T follicular helper cell (primary cell): ENCODE results near the gene RAD9A.

Source experiments
- DNase-seq: peaks from one replicate; pipeline ENCODE4 v3.0.0-alpha.2; 2020; ENCODE audit warnings: low read depth

The RAD9A gene

DNA sequence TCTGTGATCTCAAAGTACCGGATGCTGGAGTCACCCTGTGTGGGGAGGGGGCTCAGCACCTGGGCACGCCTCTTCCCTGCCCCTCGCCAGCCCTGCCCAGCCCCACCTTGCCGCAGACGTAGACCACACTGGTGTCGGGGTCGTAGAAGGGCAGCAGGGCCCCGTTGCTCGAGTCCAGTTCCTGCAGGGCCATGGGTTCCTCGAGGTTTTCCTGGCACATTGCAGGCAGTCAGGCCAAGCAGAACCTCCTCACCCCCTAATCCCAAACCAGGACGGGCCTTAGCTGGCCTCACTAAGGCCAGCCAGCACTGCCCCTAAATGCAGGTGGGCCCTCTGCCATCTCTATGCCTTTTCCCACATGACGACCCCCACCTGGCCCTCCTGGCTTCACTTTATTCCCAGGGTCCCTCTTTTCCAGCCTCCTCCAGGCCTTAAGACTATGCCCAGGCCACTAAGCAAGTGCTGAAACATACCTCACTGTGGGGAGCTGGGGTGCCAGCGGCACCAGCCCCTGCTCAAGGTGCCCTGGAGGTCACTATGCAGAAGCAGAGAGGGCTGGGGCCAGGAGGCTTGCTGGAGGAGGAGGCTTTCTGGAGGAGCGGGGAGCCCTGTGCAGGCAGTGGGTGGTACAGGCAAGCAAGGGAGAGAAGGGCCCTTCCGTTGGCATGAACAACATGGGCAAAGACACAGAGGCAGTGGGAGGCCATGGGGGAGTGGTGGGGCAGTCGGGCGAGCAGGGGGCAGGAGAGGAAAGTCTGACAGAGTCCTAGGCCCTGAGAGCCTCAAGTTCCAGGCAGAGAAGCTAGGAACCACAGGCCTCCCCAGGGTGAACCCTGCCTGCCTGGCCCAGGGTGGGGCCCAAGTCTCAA lies 48.7 kb downstream of the RAD9A start:
- no peak for DNase-seq

DNA sequence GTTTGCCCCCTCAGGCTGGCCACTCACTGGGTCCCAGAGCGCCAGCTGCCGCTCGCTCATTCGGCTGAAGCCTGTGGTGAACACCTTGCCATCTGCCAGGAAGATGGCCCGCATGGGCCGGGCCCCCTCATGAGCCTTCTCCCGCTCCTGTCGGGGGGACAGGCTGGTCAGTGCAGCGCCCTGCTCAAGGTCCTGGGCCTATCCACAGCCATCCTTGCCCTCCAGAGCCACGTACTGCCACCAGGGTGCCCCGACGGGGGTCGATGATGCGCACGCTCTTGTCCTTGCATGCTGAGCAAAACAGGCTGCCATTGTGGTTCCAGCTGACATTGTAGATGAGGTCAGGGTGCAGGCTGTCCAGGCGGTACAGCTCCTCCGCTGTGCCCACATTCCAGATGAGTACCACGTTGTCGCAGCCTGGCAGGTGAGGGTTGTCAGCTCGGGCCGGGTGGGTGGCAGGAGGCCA lies 49.3 kb downstream of the RAD9A start:
- DNase-seq = no peak

DNA sequence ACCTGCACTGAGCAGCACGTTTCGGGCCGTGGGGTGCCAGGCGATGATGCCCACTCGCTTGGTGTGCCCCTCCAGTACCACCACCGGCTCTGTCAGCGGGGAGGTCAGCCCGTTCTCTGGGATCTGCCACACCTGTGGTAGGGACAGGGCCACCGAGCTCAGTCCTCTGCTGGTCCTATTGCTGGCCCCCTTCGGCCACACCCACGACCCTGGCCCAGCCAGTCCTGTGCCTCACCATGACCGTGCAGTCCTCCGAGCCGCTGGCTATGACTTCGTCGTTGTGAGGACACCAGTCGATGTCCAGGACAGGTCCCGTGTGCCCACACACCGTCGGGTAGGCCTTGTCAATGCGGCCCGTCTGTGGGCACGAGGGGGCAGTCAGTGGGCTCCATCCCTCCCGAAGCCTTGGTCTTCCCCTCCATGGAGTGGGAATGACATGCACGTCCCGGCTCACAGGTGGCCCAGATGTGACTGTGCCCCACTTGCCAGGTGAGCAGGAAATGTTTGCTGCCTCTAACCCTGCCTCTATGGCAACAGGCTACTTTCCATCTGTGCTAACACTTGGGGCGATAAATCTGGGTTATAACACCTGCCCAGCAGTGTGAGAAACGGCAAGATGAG lies 50.1 kb downstream of the RAD9A start:
- no peak for DNase-seq

DNA sequence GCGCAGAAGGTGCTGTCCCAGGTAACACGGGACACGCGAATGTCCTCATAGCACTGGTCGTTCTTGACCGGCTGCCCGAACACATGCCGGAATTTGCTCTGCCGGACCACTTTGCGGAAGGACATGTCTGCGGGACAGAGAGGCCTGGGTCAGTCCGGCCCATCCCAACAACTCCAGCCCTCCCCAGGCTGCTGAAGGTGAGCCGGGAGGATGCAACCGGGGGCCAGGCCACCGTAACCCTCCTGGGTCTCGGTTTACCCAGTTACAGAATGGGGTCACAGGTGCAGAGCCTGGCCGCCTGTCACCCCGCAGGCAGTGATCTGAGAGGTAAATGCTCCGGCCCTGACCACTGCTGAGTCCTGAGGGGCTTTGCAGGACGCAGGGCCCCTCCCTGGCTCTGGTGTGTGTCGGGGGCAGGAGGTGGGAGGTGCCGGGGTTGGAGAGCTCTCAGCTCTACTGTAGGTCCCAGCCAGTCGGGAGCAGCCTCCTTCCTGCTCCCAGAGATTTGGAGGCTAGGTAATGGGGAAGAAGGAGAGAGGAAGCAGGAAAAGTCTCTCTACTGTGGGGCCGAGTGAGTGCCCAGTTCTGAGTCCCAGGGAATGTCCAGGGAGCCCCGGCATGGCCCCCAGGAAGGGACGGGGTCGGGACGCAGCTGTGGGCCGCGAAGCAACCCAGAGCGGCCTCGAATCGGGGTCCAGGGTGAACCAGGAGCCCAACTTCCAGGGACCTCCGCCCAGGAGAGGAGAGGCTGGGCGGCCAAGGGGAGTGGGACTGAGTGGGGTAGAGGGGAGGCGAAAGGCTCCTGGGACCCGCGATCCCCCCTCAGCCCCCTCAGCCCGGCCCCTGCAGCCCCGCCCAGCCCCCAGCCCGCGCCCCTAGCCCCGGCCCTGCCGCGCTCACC lies 51.0 kb downstream of the RAD9A start:
- DNase-seq = no peak

DNA sequence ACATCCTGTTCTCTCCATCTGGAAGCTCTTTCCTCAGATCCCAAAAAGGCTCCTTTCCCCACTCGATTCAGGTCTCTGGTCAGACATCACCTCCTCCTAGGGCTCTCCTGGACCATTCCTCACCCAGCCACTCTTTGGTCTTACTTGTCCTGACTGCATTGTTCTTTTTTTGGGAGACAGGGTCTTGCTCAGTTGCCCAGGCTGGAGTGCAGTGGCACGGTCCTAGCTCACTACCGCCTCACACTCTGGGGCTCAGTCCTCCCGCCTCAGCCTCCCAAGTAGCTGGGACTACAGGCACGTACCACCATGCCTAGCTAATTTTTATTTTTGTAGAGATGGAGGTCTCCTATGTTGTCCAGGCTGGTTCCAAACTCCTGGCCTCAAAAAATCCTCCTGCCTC lies 53.7 kb downstream of the RAD9A start:
- no peak for DNase-seq
